ENCODE measurements around the gene BEND6.

Gene BEND6

DNA sequence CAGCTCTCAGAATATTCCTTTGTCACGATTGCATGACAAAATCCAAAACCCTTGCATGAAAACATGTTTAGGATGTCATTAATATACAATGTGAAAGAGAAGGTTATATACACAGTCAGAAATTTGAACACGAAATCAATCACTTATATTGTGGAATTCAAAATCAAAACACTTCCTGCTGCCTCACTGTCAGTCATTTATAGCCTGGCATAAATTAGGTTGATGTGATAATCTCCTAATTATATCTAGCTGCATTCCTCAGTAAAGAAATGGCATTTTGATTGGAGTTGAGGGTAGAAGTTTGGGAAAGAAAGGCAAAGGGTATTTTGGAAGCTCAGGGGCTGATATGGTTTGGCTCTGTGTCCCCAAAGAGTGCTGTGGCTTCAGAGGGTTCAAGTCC, 24.1 kb upstream of the BEND6 start:
- TF ChIP-seq, protein P1, sequence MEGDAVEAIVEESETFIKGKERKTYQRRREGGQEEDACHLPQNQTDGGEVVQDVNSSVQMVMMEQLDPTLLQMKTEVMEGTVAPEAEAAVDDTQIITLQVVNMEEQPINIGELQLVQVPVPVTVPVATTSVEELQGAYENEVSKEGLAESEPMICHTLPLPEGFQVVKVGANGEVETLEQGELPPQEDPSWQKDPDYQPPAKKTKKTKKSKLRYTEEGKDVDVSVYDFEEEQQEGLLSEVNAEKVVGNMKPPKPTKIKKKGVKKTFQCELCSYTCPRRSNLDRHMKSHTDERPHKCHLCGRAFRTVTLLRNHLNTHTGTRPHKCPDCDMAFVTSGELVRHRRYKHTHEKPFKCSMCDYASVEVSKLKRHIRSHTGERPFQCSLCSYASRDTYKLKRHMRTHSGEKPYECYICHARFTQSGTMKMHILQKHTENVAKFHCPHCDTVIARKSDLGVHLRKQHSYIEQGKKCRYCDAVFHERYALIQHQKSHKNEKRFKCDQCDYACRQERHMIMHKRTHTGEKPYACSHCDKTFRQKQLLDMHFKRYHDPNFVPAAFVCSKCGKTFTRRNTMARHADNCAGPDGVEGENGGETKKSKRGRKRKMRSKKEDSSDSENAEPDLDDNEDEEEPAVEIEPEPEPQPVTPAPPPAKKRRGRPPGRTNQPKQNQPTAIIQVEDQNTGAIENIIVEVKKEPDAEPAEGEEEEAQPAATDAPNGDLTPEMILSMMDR (IDR thresholded peaks at IDR 0.05; ENCODE audit: borderline replicate concordance, insufficient read depth, low read depth, low read length), result no peak
- H3K4me3 ChIP-seq (ENCODE audit: low read depth, low read length), result no peak overlapping the region

DNA sequence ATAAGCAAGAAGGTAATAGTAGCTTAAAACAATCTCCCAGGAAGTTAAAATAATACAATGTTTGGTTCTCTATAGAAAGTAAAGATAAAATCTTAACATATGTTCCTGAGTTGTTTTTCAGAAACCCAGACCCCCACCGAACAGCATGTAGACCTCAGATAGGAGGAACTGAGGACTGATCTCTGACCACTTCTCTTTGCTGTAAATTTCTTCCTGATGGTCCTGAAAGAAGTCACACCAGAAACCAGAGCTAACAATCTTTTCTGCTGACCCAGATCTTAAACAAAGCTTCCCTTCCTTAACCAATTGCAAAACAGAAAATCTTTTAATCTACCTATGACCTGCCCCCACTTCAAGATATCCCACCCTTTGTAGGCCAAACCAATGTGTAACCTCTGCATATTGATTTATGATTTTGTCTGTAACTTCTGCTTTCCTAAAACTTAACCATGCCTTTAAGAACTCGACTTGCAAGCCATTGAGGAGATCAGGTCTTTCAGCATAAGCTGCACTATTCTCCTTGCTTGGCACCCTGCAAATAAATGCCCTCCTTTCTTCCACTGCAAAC, 21.9 kb upstream of the BEND6 start:
- no peak overlapping the region for H3K4me3 ChIP-seq (ENCODE audit: low read depth, low read length)
- TF ChIP-seq, protein P1 (IDR thresholded peaks at IDR 0.05; ENCODE audit: borderline replicate concordance, insufficient read depth, low read depth, low read length), result no peak

DNA sequence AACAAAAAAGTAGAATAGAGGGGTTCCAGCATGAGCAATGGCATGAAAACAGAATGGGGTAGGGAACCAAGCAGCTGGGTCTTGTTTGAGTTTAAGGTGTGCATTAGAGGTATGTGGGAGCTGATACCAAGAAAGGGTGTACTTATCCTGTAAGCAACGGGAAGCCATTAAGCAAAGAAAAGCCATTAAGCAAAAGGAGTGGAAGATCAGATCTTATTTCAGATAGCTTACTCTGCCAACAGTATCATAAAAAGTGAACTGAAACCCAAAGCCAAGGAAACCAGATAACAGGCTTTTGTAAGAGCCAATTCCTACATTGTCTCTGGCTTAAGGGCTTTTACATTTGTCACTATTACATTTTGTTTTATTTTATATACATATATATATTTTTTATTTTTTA, 21.3 kb upstream of the BEND6 start:
- TF ChIP-seq, protein P1 (IDR thresholded peaks at IDR 0.05; ENCODE audit: borderline replicate concordance, insufficient read depth, low read depth, low read length), result no peak

DNA sequence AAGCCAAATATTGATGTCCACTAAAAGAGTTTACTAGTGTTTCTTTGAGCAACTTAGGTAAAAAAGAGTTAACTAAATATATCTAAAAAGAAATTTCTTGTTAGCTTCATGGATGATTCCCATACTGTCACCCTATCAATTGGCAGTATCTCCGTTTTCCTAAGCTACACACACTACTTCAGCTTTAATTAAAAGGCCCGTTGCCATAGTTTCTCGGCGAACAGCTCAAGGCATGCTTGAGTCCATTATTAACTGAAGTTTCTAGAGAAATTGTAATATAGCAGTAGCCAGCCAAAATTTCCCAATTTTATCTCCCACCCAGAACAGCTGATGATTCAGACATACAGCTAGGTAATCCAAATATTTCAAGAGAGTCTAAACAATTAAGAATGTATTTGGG, 20.0 kb upstream of the BEND6 start:
- no peak overlapping the region for H3K4me3 ChIP-seq (ENCODE audit: low read depth, low read length)
- TF ChIP-seq, protein P1 (IDR thresholded peaks at IDR 0.05; ENCODE audit: borderline replicate concordance, insufficient read depth, low read depth, low read length), result no peak

More for the DNA sequence above, 21.3 kb upstream of the BEND6 start:
- no peak overlapping the region for H3K4me3 ChIP-seq (ENCODE audit: low read depth, low read length)

DNA sequence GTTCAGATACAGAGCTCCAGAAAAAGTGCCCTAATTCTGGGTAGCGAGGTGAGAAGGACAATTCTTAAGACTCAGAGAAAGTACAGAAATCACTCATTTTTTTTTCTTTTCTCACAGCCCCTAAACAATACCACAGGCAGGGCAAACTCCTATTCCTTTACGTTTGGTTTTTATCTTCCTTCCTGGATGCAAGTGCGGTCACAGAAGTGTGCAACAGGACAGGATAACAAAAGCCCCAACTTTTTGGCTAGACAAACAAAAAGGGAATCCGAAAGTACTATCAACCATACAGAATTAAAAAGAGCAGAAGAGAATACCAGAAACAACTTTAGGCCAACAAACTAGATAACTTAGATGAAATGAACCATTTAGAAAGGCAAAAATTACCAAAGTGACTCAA, 18.4 kb upstream of the BEND6 start:
- TF ChIP-seq, protein P1 (IDR thresholded peaks at IDR 0.05; ENCODE audit: borderline replicate concordance, insufficient read depth, low read depth, low read length), result no peak
- no peak overlapping the region for H3K4me3 ChIP-seq (ENCODE audit: low read depth, low read length)

DNA sequence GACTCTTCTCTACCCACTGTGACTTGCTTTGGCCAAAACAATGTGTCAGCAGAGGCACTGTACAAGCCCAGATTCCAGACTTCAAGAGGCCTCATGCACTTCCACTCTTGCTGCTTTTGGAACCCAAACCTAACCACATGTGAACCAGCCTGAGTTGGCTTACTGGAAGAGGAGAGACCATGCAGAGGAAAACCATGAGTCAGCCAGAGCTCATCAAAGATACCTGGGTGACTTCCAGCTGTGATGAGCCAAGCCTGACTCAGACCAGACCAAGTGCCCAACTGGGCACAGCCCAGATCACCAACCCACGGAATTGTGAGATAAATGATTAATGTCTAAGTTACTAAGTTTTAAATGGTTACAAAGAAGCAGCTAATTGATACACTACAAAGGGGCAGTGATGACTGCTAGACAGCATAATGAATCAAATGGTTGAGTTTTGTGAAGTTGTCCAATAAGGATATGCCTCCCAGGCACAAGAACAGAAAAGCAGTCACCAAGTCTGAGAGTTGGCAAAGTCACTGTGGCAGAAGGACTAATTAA, 16.2 kb upstream of the BEND6 start:
- H3K4me3 ChIP-seq (ENCODE audit: low read depth, low read length), result no peak overlapping the region
- TF ChIP-seq, protein P1 (IDR thresholded peaks at IDR 0.05; ENCODE audit: borderline replicate concordance, insufficient read depth, low read depth, low read length), result no peak

DNA sequence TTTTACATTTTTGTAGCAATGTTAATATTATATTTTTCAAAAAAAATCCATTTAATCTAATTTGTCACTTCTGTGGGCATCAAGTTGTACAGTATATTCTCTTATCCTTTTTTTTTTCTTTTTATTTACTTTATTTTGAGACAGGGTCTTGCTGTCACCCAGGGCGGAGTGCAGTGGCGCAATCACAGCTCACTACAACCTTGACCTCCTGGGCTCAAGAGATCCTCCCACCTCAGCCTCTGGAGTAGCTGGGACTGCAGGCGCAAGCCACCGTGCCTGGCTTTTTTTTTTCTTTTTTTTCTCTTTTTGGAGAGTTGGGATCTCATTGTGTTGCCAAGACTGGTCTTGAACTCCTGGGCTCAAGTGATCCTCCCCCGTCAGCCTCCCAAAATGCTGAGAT, 14.4 kb upstream of the BEND6 start:
- TF ChIP-seq, protein P1 (IDR thresholded peaks at IDR 0.05; ENCODE audit: borderline replicate concordance, insufficient read depth, low read depth, low read length), result no peak

More for the DNA sequence above, 14.4 kb upstream of the BEND6 start:
- no peak overlapping the region for H3K4me3 ChIP-seq (ENCODE audit: low read depth, low read length)
